ENCODE data around the gene C11orf98.

- TF ChIP-seq POLR2A (IDR thresholded peaks at IDR 0.05) (no peak), CTCF (IDR thresholded peaks at IDR 0.05) (no peak)
Measured at GRCh38 chr11:62677156-62677555, 12.1 kb upstream of the C11orf98 start.
